Liver (tissue), 9 donors: ENCODE results near the gene RASGRF1. TPM values are rescaled to one million over a fixed set of nuclear protein-coding genes. Genes with fewer than 3 reads are reported as not detected.

Experiments
- DNase-seq: peaks from one replicate; pipeline ENCODE4 v3.0.0-alpha.2; 2017; ENCODE audit warnings: low spot score
- H3K27ac ChIP-seq, 2 donors: one replicate each; pipeline ENCODE4 v1.7.0; 2013; ENCODE audit warnings: inconsistent platforms in 2 of 2, low read length in 2 of 2, control low read depth in 1 of 2, low read depth in 1 of 2, mild to moderate bottlenecking in 1 of 2
- H3K27me3 ChIP-seq, 4 donors: one replicate each; pipeline versions ENCODE4 v1.6.1 to v1.7.0; 2013; ENCODE audit warnings: low read length in 3 of 4, inconsistent platforms in 1 of 4, mild to moderate bottlenecking in 1 of 4, moderate library complexity in 1 of 4; ENCODE audit not compliant: control insufficient read depth in 4 of 4, insufficient read depth in 4 of 4
- H3K36me3 ChIP-seq, 4 donors: one replicate each; pipeline versions ENCODE4 v1.6.1 to v1.7.0; 2013; ENCODE audit warnings: low read length in 3 of 4, mild to moderate bottlenecking in 3 of 4, low read depth in 1 of 4, moderate library complexity in 1 of 4; ENCODE audit not compliant: control insufficient read depth in 4 of 4, insufficient read depth in 3 of 4
- H3K4me1 ChIP-seq, 4 donors: one replicate each; pipeline versions ENCODE4 v1.6.1 to v1.7.0; 2013; ENCODE audit warnings: low read length in 3 of 4, mild to moderate bottlenecking in 3 of 4, moderate library complexity in 1 of 4; ENCODE audit not compliant: control insufficient read depth in 4 of 4, insufficient read depth in 4 of 4
- H3K4me3 ChIP-seq, 3 donors: one replicate each; pipeline versions ENCODE4 v1.6.1 to v1.7.0; 2013; ENCODE audit warnings: low read length in 3 of 3, control low read depth in 1 of 3, low read depth in 1 of 3, mild to moderate bottlenecking in 1 of 3
- H3K9ac ChIP-seq, 2 donors: one replicate each; pipeline ENCODE4 v1.7.0; 2013; ENCODE audit warnings: low read length in 2 of 2, mild to moderate bottlenecking in 2 of 2, moderate library complexity in 2 of 2, control low read depth in 1 of 2, low read depth in 1 of 2
- H3K9me3 ChIP-seq, 4 donors: one replicate each; pipeline versions ENCODE4 v1.6.1 to v1.7.0; 2013; ENCODE audit warnings: low read length in 3 of 4; ENCODE audit not compliant: control insufficient read depth in 4 of 4
- ATF3 ChIP-seq: IDR thresholded peaks from 2 replicates; pipeline ENCODE4 v1.6.1; 2016; ENCODE audit warnings: antibody characterized with exemption
- CTCF ChIP-seq: fragments of 150-350 bp; IDR thresholded peaks from 2 replicates; pipeline ENCODE4 v1.5.1; 2017; ENCODE audit warnings: improper control_type of control experiment, low read depth, low read length; ENCODE audit not compliant: missing input control
- EGR1 ChIP-seq, 2 donors: IDR thresholded peaks; 2 replicates each; pipeline ENCODE4 v1.6.1; 2016 to 2018; ENCODE audit warnings: antibody characterized with exemption in 2 of 2, low read depth in 2 of 2
- FOXA1 ChIP-seq: IDR thresholded peaks from 2 replicates; pipeline ENCODE4 v1.6.1; 2016; ENCODE audit warnings: antibody characterized with exemption
- FOXA2 ChIP-seq: IDR thresholded peaks from 2 replicates; pipeline ENCODE4 v1.6.1; 2016; ENCODE audit warnings: antibody characterized with exemption
- GABPA ChIP-seq, 2 donors: IDR thresholded peaks in 1 of 2; conservative IDR thresholded peaks in 1 of 2; 2 replicates each; pipeline ENCODE4 v1.6.1; 2016; ENCODE audit warnings: antibody characterized with exemption in 2 of 2, mild to moderate bottlenecking in 1 of 2, moderate library complexity in 1 of 2
- HNF4A ChIP-seq, 2 donors: conservative IDR thresholded peaks; 2 replicates each; pipeline ENCODE4 v1.6.1; 2016; ENCODE audit warnings: antibody characterized with exemption in 2 of 2, mild to moderate bottlenecking in 2 of 2
- JUND ChIP-seq, 2 donors: IDR thresholded peaks; 2 replicates each; pipeline ENCODE4 v1.6.1; 2016; ENCODE audit warnings: antibody characterized with exemption in 2 of 2
- MAX ChIP-seq: IDR thresholded peaks from 2 replicates; pipeline ENCODE4 v1.6.1; 2016; ENCODE audit warnings: antibody characterized with exemption
- NR2F2 ChIP-seq: IDR thresholded peaks from 2 replicates; pipeline ENCODE4 v1.6.1; 2016; ENCODE audit warnings: antibody characterized with exemption
- RAD21 ChIP-seq, 2 donors: IDR thresholded peaks; 2 replicates each; pipeline ENCODE4 v1.6.1; 2016; ENCODE audit warnings: antibody characterized with exemption in 2 of 2, mild to moderate bottlenecking in 2 of 2
- REST ChIP-seq: IDR thresholded peaks from 2 replicates; pipeline ENCODE4 v1.6.1; 2016; ENCODE audit warnings: antibody characterized with exemption, mild to moderate bottlenecking
- RXRA ChIP-seq, 2 donors: IDR thresholded peaks; 2 replicates each; pipeline ENCODE4 v1.6.1; 2017 to 2018; ENCODE audit warnings: antibody characterized with exemption in 2 of 2, mild to moderate bottlenecking in 1 of 2
- TAF1 ChIP-seq: conservative IDR thresholded peaks from 2 replicates; pipeline ENCODE4 v1.6.1; 2016; ENCODE audit warnings: antibody characterized with exemption, mild to moderate bottlenecking
- YY1 ChIP-seq: IDR thresholded peaks from 2 replicates; pipeline ENCODE4 v1.6.1; 2016; ENCODE audit warnings: antibody characterized with exemption, mild to moderate bottlenecking
- ZBTB33 ChIP-seq: IDR thresholded peaks from 2 replicates; pipeline ENCODE4 v1.6.1; 2016; ENCODE audit warnings: antibody characterized with exemption
- WGBS: extraction: QIAGEN DNeasy Blood & Tissue Kit; methylation state at CpG from one replicate; pipeline ENCODE4 v1.1.7; 2013; 5-methylcytosine and 5-hydroxymethylcytosine counted together
- polyA plus RNA-seq, 2 donors: library from polyadenylated mRNA; stranded (reverse) in 1 of 2; unstranded in 1 of 2; fragments of 200-250 nt in 1 of 2; fragments of >200 nt in 1 of 2; fragmentation: Nextera tagmentation in 1 of 2; extraction: Ambion mirVana in 1 of 2; gene quantifications; one replicate each; pipeline versions ENCODE4 v1.2.1 to v1.2.3, GENCODE V29; 2013 to 2015
- total RNA-seq, 2 donors: library from RNA; depleted of rRNA; stranded (reverse); fragments of >200 nt; gene quantifications; one replicate each; pipeline ENCODE4 v1.2.3, GENCODE V29; 2014
- donor health status: healthy.
- donor health status: healthy.
- donor health status: healthy.
- donor health status: healthy.
- donor health status: healthy.

RASGRF1 gene
- total and polyA plus RNA-seq, 4 donors: 0.28 TPM; not detected in 3

- TF ChIP-seq YY1 (no peak), TAF1 (no peak), ZBTB33 (no peak), HNF4A (conservative IDR thresholded peaks at IDR 0.05) (no peak)
These were observed 41.8 kb upstream of the RASGRF1 start (continued) for GRCh38 chr15:79132361-79132760.

GRCh38 chr15:79130535-79131130, 40.1 kb upstream of the RASGRF1 start:
- peaks cover 0 to 3% (median 0%) of the 10 kb centered on the region in 4 donors for H3K27me3 ChIP-seq
- no peak overlapping the region for H3K9ac ChIP-seq
- no peak for DNase-seq
- H3K36me3 ChIP-seq: no peaks in the 10 kb centered on the region
- peaks cover 2 to 26% (median 22%) of the 10 kb centered on the region in 4 donors for H3K9me3 ChIP-seq
- H3K4me3 ChIP-seq: peak overlapping the region in 2 of 3 donors; percentile 11 to 32
- no peaks in the 10 kb centered on the region for H3K4me1 ChIP-seq
- WGBS: 67% methylated on average over 4 of the region's 4 CpGs
- H3K27ac ChIP-seq: no peak overlapping the region
- TF ChIP-seq FOXA2: no peak
- TF ChIP-seq GABPA (IDR thresholded peaks at IDR 0.05 in 1 of 2, conservative IDR thresholded peaks at IDR 0.05 in 1 of 2): no peak
- TF ChIP-seq NR2F2: no peak
- no peak for TF ChIP-seq RAD21 (IDR thresholded peaks at IDR 0.05)
- TF ChIP-seq TAF1: no peak
- no peak for TF ChIP-seq JUND (IDR thresholded peaks at IDR 0.05)
- no peak for TF ChIP-seq MAX
- no peak for TF ChIP-seq EGR1 (IDR thresholded peaks at IDR 0.05; ENCODE audit: low read depth in 2 of 2)
- no peak for TF ChIP-seq RXRA (IDR thresholded peaks at IDR 0.05)
- no peak for TF ChIP-seq FOXA1
- TF ChIP-seq CTCF: no peak
- TF ChIP-seq ATF3: no peak
- TF ChIP-seq REST: no peak
